HCT116 (cell line): ENCODE data around the gene MAP2K5. TPM values are rescaled to one million over a fixed set of nuclear protein-coding genes. Genes with fewer than 3 reads are reported as not detected.

Experiments
- ATAC-seq: fragments of 200-7000 bp; cut with Tn5 transposase; 2 replicates; pipeline ENCODE4 v1.9.1; 2020; ENCODE audit warnings: mild to moderate bottlenecking, moderate library complexity
- BruUV-seq: library from RNA; stranded (reverse); fragments of 400-500 nt; replicated peaks from 2 replicates; lab custom pipeline; 2021; lab: Mats Ljungman, UMichigan
- CTCF ChIA-PET: fragments of 300-600 bp; sonication (Branson Sonifier 250); formaldehyde crosslinking; loops from one replicate; lab custom pipeline; 2021; ENCODE audit warnings: antibody characterized with exemption; lab: Charles Lee
- POLR2A ChIA-PET: fragments of 300-600, 350-600 bp; sonication (Branson Sonifier 250); formaldehyde crosslinking; loops from one replicate; lab custom pipeline; 2021; ENCODE audit warnings: antibody characterized with exemption; lab: Charles Lee
- RAD21 ChIA-PET, 2 experiments: fragments of 300-600 bp; sonication (Branson Sonifier 250); formaldehyde crosslinking; loops; one replicate each; lab custom pipeline; 2023; ENCODE audit warnings: low total read pairs in 2 of 2; ENCODE audit not compliant: uncharacterized antibody in 2 of 2, unreplicated experiment in 2 of 2, low non-redundant PET in 1 of 2; lab: Charles Lee
- DNase-seq: peaks from one replicate; pipeline ENCODE4 v3.0.0-alpha.2; 2010; ENCODE audit warnings: low read depth, low spot score
- H2AFZ ChIP-seq: fragments of 200-600 bp; shearing (Covaris generic), sonication (generic); 2 replicates; pipeline ENCODE4 v1.6.1; 2017; ENCODE audit warnings: low read depth, mixed run types, mixed read lengths, antibody characterized with exemption, low read length; ENCODE audit not compliant: poor library complexity, severe bottlenecking
- H3K27ac ChIP-seq: 2 replicates; pipeline ENCODE4 v1.5.1; 2012; ENCODE audit warnings: low read depth, low read length
- H3K27me3 ChIP-seq: fragments of 200-600 bp; sonication (generic); 2 replicates; pipeline ENCODE4 v1.6.1; 2016; ENCODE audit warnings: mixed run types, low read length, mixed read lengths; ENCODE audit not compliant: insufficient read depth
- H3K36me3 ChIP-seq, 2 experiments: fragments of 200-500 bp in 1 of 2; fragments of 200-600 bp in 1 of 2; sonication (Bioruptor generic) in 1 of 2; sonication (generic) in 1 of 2; 2 replicates each; pipeline versions ENCODE4 v1.5.1 to v1.6.1; 2014 to 2016; ENCODE audit warnings: low read length in 2 of 2, inconsistent platforms in 1 of 2, mixed read lengths in 1 of 2, mixed run types in 1 of 2; ENCODE audit not compliant: insufficient read depth in 2 of 2, control insufficient read depth in 1 of 2
- H3K4me1 ChIP-seq, 2 experiments: fragments of 200-600 bp in 1 of 2; sonication (generic) in 1 of 2; 2 replicates each; pipeline versions ENCODE4 v1.5.1 to v1.6.1; 2012 to 2017; ENCODE audit warnings: low read length in 2 of 2, inconsistent platforms in 1 of 2, mild to moderate bottlenecking in 1 of 2, mixed read lengths in 1 of 2, mixed run types in 1 of 2, moderate library complexity in 1 of 2; ENCODE audit not compliant: insufficient read depth in 2 of 2, control insufficient read depth in 1 of 2
- H3K4me2 ChIP-seq: fragments of 200-600 bp; sonication (generic); 2 replicates; pipeline ENCODE4 v1.6.1; 2017; ENCODE audit warnings: mixed run types, low read length, mixed read lengths
- H3K4me3 ChIP-seq, 2 experiments: fragments of 200-600 bp in 1 of 2; sonication (generic) in 1 of 2; replicated peaks in 1 of 2; 2 replicates each; pipeline ENCODE4 v1.5.1; 2011 to 2016; ENCODE audit warnings: low read length in 2 of 2, control low read depth in 1 of 2, low read depth in 1 of 2, mild to moderate bottlenecking in 1 of 2, mixed read lengths in 1 of 2, mixed run types in 1 of 2
- H3K79me2 ChIP-seq: fragments of 200-600 bp; sonication (generic); 2 replicates; pipeline ENCODE4 v1.6.1; 2017; ENCODE audit warnings: mild to moderate bottlenecking, mixed run types, low read length, moderate library complexity, mixed read lengths; ENCODE audit not compliant: insufficient read depth
- H3K9ac ChIP-seq: fragments of 200-600 bp; sonication (generic); 2 replicates; pipeline ENCODE4 v1.6.1; 2016; ENCODE audit warnings: low read length, mixed read lengths
- H3K9me2 ChIP-seq: fragments of 200-600 bp; sonication (generic), shearing (Covaris generic); 2 replicates; pipeline ENCODE4 v1.6.1; 2017; ENCODE audit warnings: mixed run types, mild to moderate bottlenecking, moderate library complexity; ENCODE audit not compliant: insufficient read depth
- H3K9me3 ChIP-seq, 2 experiments: fragments of 200-500 bp in 1 of 2; fragments of 200-600 bp in 1 of 2; sonication (Bioruptor generic) in 1 of 2; sonication (generic) in 1 of 2; 2 replicates each; pipeline ENCODE4 v1.6.1; 2014 to 2017; ENCODE audit warnings: low read length in 2 of 2, mixed read lengths in 2 of 2, inconsistent platforms in 1 of 2, low read depth in 1 of 2, mild to moderate bottlenecking in 1 of 2, mixed run types in 1 of 2, moderate library complexity in 1 of 2; ENCODE audit not compliant: control insufficient read depth in 1 of 2, insufficient read depth in 1 of 2
- H4K20me1 ChIP-seq: fragments of 200-600 bp; sonication (generic), shearing (Covaris generic); 2 replicates; pipeline ENCODE4 v1.6.1; 2017; ENCODE audit warnings: mixed run types, mild to moderate bottlenecking, moderate library complexity; ENCODE audit not compliant: insufficient read depth
- CBX3 ChIP-seq: IDR thresholded peaks from 2 replicates; pipeline ENCODE4 v1.6.1; 2012; ENCODE audit warnings: low read depth
- CEBPB ChIP-seq: IDR thresholded peaks from 2 replicates; pipeline ENCODE4 v1.6.1; 2012; ENCODE audit warnings: low read depth
- ELF1 ChIP-seq: IDR thresholded peaks from 2 replicates; pipeline ENCODE4 v1.6.1; 2012; ENCODE audit warnings: low read depth, borderline replicate concordance
- EZH2 ChIP-seq: fragments of 200-600 bp; sonication (generic); IDR thresholded peaks from 2 replicates; pipeline ENCODE4 v1.6.1; 2017; ENCODE audit warnings: antibody characterized with exemption, mixed run types
- EZH2phosphoT487 ChIP-seq: fragments of 200-600 bp; IDR thresholded peaks from 2 replicates; pipeline ENCODE4 v1.6.1; 2018; ENCODE audit warnings: antibody characterized with exemption, borderline replicate concordance
- FOSL1 ChIP-seq: IDR thresholded peaks from 2 replicates; pipeline ENCODE4 v1.6.1; 2012; ENCODE audit warnings: low read depth
- POLR2A ChIP-seq: IDR thresholded peaks from 2 replicates; pipeline ENCODE4 v1.7.0; 2011; ENCODE audit warnings: borderline replicate concordance; ENCODE audit not compliant: insufficient read depth, insufficient read length; ENCODE audit errors: extremely low read depth
- POLR2AphosphoS5 ChIP-seq: IDR thresholded peaks from 2 replicates; pipeline ENCODE4 v1.6.1; 2011; ENCODE audit warnings: mild to moderate bottlenecking, low read depth, low read length, moderate library complexity
- SIN3A ChIP-seq: IDR thresholded peaks from 2 replicates; pipeline ENCODE4 v1.6.1; 2012; ENCODE audit warnings: low read depth
- SP1 ChIP-seq: IDR thresholded peaks from 2 replicates; pipeline ENCODE4 v1.6.1; 2012; ENCODE audit warnings: low read depth
- TCF7L2 ChIP-seq: IDR thresholded peaks from 2 replicates; pipeline ENCODE4 v1.7.0; 2011; ENCODE audit warnings: borderline replicate concordance, inconsistent platforms; ENCODE audit not compliant: insufficient read depth, insufficient read length; ENCODE audit errors: extremely low read depth
- YY1 ChIP-seq: IDR thresholded peaks from 2 replicates; pipeline ENCODE4 v1.6.1; 2011; ENCODE audit warnings: low read length, low read depth, moderate library complexity, mild to moderate bottlenecking; ENCODE audit not compliant: insufficient replicate concordance; ENCODE audit errors: extremely low read depth
- ZFX ChIP-seq: fragments of 450-650 bp; IDR thresholded peaks from 2 replicates; pipeline ENCODE4 v1.6.1; 2017
- ZNF274 ChIP-seq: fragments of 200-500 bp; sonication (Bioruptor generic); IDR thresholded peaks from 2 replicates; pipeline ENCODE4 v1.6.1; 2014; ENCODE audit warnings: mild to moderate bottlenecking, low read depth, low read length, inconsistent platforms
- intact Hi-C: fragments of 100-400 bp; cut with micrococcal nuclease; formaldehyde crosslinking; loops from 2 replicates; pipeline ENCODE4 v1.10.0; 2022
- total RNA-seq: library from RNA; stranded (reverse); gene quantifications from one replicate; pipeline ENCODE4 v1.2.1, GENCODE V29; 2021; ENCODE audit not compliant: unreplicated experiment
- TF ChIP-seq, protein P1 (sequence below), 3 experiments: fragments of 200-600 bp in 1 of 3; sonication (generic) in 1 of 3; IDR thresholded peaks in 2 of 3; conservative IDR thresholded peaks in 1 of 3; 2 replicates each; pipeline ENCODE4 v1.5.1; 2012 to 2017; ENCODE audit warnings: low read depth in 2 of 3, low read length in 2 of 3, antibody characterized with exemption in 1 of 3, borderline replicate concordance in 1 of 3, control low read depth in 1 of 3, mild to moderate bottlenecking in 1 of 3, mixed read lengths in 1 of 3, mixed run types in 1 of 3, moderate library complexity in 1 of 3; ENCODE audit not compliant: insufficient read depth in 1 of 3

MAP2K5 gene
- total RNA-seq, 1 experiment from 2014 or later: 15.6 TPM

DNA sequence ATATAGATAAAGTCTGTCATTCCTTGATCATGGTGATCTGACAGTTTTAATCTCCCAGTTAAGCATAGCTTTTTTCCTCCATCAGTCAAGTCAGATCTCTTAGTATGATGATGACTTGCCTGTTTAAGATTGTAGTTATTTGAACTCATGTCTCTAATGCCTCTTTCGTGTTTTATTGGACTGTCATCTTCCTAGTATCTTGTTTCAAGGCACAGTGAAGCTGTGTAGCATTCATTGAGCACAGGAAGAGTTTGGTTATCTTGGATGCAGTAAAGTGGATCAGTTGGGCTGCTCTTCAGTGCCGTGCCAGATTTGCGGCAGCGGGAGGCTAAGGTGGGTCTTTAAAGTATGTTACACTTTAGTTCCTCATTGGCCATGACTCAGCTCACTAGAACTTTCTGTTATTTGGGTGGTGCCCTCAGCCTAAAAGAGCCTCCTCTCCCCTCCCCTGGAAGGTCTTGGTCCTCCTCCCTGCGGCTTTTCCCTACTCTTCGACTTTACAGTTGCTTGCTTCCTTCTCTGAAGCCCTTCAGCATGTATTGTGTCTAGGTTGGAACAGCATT is 237.1 kb downstream of the MAP2K5 start:
- Histone ChIP-seq H3K36me3 (no peaks in the 10 kb centered on the region), H3K27ac (no peak overlapping the region), H3K9me2 (no peaks in the 10 kb centered on the region), H3K9ac (no peak overlapping the region), H4K20me1 (no peaks in the 10 kb centered on the region), H3K79me2 (no peaks in the 10 kb centered on the region), H3K4me3 (no peak overlapping the region), H3K27me3 (no peaks in the 10 kb centered on the region), H3K4me2 (no peak overlapping the region), H3K9me3 (no peaks in the 10 kb centered on the region), H3K4me1 (no peaks in the 10 kb centered on the region), H2AFZ (no peak overlapping the region)
- ChIA-PET CTCF (no interaction called here), POLR2A (no interaction called here), RAD21 (no interaction called here)
- no TSS peak for BruUV-seq
- TF ChIP-seq TCF7L2 (no peak), EZH2phosphoT487 (no peak), FOSL1 (no peak), CBX3 (no peak), ZFX (no peak), ZNF274 (no peak), ELF1 (no peak), YY1 (no peak), CEBPB (no peak), SP1 (no peak), SIN3A (no peak), POLR2AphosphoS5 (no peak), POLR2A (no peak), EZH2 (no peak)
- TF ChIP-seq, protein P1, sequence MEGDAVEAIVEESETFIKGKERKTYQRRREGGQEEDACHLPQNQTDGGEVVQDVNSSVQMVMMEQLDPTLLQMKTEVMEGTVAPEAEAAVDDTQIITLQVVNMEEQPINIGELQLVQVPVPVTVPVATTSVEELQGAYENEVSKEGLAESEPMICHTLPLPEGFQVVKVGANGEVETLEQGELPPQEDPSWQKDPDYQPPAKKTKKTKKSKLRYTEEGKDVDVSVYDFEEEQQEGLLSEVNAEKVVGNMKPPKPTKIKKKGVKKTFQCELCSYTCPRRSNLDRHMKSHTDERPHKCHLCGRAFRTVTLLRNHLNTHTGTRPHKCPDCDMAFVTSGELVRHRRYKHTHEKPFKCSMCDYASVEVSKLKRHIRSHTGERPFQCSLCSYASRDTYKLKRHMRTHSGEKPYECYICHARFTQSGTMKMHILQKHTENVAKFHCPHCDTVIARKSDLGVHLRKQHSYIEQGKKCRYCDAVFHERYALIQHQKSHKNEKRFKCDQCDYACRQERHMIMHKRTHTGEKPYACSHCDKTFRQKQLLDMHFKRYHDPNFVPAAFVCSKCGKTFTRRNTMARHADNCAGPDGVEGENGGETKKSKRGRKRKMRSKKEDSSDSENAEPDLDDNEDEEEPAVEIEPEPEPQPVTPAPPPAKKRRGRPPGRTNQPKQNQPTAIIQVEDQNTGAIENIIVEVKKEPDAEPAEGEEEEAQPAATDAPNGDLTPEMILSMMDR (IDR thresholded peaks at IDR 0.05 in 2 of 3, conservative IDR thresholded peaks at IDR 0.05 in 1 of 3; ENCODE audit: borderline replicate concordance in 1 of 3, insufficient read depth in 1 of 3, low read depth in 2 of 3, low read length in 2 of 3): no peak
- intact Hi-C loops: no loop called here
- ATAC-seq (no peak), DNase-seq (no peak)
